DMS53 (cell line): ENCODE data around the gene CLSTN2.

Experiments
- DNase-seq: peaks from one replicate; lab custom pipeline; 2025; lab: John Stamatoyannopoulos, UW

The CLSTN2 gene

DNA sequence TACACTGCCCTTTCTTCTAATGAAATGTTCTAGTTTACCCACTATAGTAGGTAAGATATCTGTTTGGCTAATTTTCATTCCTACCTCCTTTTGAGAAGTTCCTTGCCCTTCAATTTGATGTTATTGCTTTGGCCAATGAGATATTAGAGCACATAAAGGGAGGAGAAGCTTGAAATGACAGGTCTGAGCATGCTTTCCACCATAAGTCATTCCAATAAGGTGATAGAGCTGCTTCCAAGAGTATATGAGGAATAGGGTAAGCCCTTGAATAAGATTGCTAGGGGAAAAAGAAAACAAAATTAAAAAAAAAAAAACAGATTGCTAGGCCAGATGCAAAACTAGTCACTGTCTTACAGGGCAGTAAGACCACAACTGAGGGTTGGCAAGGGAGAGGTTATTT is 664.0 kb downstream of the CLSTN2 start:
- no peak for DNase-seq

DNA sequence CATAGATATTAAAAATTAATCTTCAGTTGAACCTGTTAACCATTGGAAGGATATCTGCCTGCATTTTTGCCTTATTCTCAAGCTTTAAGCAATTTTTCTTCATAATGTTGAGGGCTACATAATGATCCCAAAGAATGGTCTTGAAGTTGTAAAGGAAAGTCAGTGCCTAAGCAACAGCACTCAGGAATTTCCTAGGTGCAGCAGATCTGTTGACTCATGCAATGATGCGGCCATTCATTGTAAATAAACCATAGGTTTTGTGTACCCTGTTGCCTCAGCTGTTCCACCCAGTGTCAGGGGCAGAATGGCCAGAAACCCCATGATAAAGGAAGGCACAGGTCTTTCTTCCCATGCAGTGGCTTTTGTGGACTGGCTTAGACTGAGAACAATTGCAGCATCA is 664.5 kb downstream of the CLSTN2 start:
- peak; percentile 79 for DNase-seq

DNA sequence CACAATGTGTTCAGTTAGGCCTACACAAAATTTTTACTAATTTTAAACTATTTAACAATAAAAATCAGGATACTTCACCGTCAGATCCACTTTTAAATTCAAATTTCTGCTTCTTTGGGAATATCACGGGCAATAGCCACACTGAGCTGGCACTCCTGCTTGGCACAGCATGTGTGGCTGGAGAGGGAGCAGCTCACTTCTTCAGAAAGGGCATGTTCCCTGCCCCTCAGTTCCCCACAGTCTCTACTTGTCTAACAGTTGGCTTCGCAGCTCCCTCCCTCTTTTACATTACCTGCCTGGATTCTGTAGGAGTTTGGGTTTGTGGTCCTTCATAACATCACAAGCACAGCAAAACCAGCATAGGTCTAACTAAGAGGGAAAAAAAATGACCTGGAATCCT is 666.9 kb downstream of the CLSTN2 start:
- no peak for DNase-seq

DNA sequence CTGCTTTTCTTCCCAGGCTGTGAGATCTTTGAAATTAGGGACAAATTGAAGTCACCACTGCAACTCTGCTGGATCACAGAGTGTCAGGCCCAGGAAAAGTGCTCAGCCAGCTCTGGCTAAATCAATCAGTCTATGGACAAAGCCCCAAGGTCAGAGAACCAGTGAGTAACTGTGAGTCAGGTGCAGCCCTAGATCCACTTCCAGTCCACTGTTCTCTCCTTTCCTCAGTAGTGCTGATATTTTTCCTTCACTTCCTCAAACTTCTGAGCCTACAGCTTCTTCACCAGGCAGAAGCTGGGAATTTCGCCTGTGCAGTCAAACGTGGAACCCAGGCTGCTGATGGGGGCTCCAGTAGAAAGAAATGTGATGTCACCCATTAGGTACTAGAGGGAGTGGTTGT is 667.8 kb downstream of the CLSTN2 start:
- no peak for DNase-seq

DNA sequence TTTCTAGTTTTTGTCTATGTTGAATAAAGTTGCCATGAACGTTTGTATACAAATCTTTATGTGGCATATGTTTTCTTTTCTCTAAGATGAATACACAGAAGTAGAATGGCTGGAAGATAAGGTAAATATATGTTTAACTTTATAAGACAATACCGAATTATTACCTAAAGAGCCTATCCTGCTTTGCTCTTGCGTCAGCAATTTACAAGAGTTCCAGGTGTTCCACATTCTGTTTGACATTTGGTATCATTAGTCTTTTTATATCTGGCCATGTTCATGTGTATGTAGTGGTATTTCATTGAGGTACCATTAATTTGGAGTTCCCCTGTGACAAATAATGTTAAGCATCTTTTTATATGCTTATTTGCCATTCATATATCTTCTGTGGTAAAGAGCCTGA is 668.8 kb downstream of the CLSTN2 start:
- DNase-seq = no peak

DNA sequence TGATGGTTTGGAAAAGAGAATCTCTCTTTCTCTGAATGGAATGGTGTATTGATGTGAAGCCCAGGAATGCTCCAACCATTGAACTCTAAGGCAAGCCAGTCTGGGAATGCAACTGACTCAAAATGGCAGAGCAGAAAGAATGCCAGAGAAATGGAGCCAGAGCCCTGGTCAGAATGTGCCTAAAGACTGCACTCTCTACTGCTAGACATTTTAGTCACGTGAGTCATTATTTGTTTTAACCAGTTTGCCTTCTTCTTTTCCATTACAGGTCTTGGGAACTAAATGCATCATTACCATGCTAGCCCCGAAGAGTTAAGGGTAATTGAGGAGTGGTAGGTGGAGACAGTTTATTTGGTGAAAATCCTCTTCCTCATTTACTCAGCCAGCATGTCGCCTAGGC is 675.6 kb downstream of the CLSTN2 start:
- no peak for DNase-seq

DNA sequence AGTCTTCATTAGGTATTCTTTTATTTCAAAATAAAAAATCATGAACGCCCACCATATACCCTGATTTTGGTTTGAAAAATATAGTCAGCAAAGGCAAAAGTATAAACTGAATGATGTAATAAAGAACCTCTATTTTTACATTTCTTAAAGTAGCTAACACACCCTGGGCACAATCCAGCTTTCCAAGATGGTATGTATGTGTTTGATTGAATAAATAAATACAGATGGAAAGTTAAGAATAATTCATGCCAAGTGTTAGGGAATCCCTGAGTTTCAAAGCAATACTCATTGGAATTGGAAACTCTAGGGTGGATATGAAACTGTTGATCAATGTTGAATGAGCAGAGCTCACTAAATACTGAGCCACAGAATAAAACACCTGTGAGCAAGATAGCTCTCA is 679.0 kb downstream of the CLSTN2 start:
- DNase-seq = no peak

DNA sequence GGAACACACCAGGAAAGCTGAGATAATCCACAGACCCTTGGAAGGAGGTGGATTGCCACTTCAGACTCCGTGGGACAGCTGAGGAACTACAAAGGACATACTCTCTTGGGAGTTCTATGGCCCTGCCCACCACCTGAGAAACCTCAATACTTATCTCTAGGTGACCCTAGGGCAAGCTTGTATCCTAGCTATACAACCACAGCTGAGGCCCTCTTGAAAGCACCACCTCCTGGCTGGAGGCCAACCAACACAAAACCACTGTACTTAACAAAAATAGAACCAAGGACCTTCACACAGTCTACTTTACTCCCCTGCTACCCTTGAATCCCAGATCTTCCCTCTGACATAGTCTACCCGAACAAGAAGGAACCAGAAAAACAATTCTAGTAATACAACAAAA is 682.1 kb downstream of the CLSTN2 start:
- DNase-seq = peak; percentile 17

DNA sequence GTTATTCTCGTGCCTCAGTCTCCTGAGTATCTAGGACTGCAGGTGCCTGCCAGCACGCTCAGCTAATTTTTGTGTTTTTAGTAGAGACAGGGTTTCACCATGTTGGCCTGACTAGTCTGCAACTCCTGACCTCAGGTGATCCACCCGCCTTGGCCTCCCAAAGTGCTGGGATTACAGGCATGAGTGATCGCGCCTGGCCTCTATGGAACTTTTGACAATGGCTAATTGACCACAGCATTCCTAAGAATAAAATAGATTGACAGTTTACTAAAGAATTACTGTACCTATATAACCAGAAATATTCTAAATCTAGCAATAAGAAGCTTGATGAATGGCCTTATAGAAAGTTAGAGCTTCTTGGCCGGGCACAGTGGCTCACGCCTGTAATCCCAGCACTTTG is 691.9 kb downstream of the CLSTN2 start:
- no peak for DNase-seq
